ENCODE results near the gene KRT78.
"Not testable (repeated sequence)": the region's sequence is repeated elsewhere in the genome, so short reads cannot be mapped to it uniquely, and the experiment has no call there.

The KRT78 gene

DNA sequence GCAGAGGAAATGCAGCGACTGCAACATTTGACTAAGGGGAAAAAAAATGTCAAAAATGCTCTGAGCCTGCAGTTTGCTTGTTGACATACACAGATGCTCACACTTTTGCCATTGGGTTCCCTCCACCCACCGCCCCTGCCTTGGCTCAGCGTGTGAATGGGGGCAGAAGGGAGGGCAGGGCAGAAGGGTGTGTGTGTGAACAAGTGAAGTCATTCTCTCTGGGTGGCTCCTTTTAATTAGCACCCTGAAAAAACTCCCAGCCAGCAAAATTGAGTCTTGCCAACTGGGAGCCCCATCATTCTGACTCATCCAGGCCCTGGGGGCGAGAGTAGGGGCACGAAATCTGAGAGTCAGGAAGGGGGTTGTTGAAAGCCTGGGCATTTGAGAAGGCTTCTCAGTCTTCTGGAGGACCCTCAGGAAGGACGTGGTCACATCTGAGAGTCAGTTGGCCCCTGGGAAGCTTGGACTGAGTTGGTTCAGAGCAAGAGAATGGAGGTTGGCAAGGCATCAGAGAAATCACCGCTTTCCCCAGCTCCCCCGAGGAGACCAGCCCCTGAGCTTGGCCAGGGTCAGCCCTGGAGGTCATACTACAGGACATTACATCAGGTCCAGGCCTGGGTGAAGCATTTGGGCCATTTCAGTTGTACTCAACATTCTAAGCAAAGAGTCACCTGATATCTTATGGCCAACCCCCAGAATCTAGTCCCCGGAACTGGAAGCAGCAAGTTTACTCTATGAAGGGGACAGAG, 22.7 kb upstream of the KRT78 start:
- no peak for DNase-seq (ENCODE audit: low read depth, low spot score)

- DNase-seq (ENCODE audit: low read depth, low spot score) = peak; percentile 68
These were observed 21.8 kb upstream of the KRT78 start for GRCh38 chr12:52870361-52871290.

- DNase-seq (ENCODE audit: low read depth, low spot score) = no peak
These were observed 18.8 kb upstream of the KRT78 start for GRCh38 chr12:52867642-52868041.

DNA sequence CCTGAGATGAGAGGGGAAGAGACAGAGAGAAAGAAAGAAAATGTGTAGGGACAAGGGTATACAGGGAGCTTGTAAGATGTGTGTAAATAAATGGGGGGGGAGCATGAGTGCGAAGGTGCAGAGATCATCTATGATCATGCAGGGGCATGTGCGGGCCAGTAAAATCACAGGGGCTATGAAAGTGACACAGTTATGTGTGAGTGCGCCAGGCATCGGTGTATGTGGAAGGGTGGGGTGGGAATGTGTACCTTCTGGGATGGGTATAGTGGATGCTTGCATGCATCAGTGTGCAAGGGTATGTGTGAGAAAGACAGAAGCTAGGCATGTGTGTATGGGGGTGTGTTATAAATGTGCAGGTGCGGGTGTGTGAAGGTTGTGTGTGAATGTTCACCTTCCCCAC, 18.4 kb upstream of the KRT78 start:
- no peak for DNase-seq (ENCODE audit: low read depth, low spot score)

GRCh38 chr12:52865090-52865944, 16.5 kb upstream of the KRT78 start:
- DNase-seq (ENCODE audit: low read depth, low spot score) = no peak

- no peak for DNase-seq (ENCODE audit: low read depth, low spot score)
These were observed 13.2 kb upstream of the KRT78 start for GRCh38 chr12:52862023-52862422.

DNA sequence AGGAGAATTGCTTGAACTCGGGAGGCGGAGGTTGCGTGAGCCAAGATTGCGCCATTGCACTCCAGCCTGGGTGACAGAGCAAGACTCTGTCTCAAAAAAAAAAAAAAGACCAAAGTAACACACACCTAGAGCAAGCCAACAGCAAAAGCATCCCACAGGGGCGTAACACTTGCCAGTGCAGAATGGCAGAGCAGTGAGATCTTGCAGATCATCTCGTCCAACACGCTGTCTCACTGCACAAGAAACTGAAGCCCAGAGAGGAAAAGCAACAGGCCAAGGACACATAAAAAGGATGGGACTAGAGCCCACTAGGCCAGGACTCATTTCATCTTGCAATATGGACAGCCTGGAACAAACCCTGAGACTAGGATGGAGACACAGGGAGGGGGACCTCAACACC, 12.7 kb upstream of the KRT78 start:
- no peak for DNase-seq (ENCODE audit: low read depth, low spot score)

- no peak for DNase-seq (ENCODE audit: low read depth, low spot score)
These were observed 11.5 kb upstream of the KRT78 start for GRCh38 chr12:52860102-52860823.

DNA sequence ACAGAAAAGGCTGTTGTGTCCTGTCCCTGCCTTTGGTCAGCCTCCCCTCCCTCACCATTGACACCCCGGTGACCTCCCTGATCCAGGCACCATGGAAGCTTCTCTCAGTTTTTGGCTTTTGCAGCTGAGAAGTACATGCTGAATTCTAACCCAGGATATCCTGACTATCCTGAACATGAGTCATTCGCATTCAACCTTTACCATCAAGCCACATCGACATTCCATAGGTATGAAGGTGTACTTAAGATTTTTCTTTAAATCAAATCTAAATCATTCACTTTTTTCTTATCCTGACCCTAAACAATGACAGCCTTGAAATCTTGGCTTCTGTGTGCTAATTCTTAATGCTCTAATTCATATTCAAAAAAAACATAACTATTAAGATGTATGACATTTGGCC, 8.7 kb upstream of the KRT78 start:
- DNase-seq (ENCODE audit: low read depth, low spot score) = no peak

DNA sequence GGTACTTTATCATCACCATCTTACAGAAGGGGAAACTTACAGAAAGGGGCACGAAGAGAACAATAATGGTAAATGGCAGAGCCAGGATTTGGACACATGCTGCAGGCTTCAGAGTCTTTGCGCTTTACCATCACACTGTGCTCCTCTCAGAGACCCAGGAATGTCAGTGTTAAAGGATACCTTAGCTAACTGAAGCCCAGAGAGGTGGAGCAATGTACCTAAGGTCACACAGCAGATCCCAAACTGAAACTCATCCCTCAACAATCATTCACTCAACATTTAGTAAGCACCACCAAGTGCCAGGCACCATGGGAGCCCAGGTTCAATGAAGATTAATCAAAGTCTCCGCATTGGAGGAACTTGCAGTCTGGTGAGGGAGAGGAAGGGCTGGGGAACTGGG, 8.0 kb upstream of the KRT78 start:
- no peak for DNase-seq (ENCODE audit: low read depth, low spot score)

DNA sequence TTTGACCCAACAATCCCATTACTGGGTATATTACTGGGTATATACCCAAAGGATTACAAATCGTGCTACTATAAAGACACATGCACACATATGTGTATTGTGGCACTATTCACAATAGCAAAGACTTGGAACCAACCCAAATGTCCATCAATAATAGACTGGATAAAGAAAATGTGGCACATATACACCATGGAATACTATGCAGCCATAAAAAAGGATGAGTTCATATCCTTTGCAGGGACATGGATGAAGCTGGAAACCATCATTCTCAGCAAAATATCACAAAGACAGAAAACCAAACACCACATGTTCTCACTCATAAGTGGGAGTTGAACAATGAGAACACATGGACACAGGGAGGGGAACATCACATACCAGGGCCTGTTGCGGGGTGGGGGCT, 7.3 kb upstream of the KRT78 start:
- not testable (repeated sequence) for DNase-seq (ENCODE audit: low read depth, low spot score)

DNA sequence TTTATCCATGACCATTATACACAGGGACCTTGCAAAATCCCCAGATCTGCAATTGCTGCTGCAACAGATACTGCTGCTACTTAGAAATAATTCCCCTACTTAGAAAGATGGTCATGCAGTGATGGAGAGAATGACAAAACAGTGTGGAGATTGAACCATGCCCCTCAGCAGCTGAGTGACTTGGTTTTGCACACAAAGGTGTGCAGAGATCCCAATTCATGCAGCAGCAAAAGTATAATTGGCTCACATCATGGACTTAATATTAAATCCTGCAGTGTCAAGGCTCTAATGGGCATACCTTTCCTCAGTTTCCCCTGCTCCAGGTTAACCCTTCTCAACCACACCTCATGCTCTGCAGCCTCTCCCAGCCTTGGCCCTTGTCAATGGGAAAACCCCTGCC, 3.0 kb upstream of the KRT78 start:
- DNase-seq (ENCODE audit: low read depth, low spot score) = no peak

DNA sequence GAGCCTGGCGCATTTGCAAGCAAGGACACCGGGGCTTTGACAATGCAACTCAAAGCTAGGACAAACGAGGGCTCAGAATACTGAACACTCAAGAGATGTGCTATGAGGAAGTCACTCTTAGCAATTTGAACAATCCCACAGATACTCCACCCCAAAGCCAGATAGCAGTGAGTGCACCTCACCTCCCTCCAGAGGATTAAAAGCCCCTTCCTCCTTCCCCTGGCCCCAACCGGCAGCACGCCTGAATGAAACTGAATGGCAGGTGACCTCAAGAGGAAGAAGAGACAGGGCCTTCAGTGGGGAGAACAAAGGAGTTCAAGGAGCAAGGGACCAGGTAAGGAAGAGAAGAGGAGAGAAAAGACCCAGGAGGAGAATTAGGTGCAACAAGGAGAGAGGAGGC, 1.9 kb upstream of the KRT78 start:
- DNase-seq (ENCODE audit: low read depth, low spot score) = no peak

DNA sequence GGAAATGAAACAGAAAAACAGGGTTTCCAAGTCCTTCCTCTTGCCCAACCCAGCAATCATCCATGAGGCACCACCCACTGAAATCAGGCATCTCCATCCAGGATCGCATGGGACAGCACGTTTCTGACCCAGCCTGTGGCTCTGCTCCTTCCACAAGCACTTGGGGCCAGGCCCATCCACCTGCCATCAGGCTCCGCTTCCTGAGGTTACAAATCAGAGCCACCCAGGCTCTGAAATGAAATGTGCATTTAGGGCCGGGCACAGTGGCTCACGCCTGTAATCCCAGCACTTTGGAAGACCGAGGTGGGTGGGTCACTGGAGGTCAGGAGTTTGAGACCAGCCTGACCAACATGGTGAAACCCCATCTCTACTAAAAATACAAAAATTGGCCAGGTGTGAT, 717 bp upstream of the KRT78 start:
- DNase-seq (ENCODE audit: low read depth, low spot score) = no peak

DNA sequence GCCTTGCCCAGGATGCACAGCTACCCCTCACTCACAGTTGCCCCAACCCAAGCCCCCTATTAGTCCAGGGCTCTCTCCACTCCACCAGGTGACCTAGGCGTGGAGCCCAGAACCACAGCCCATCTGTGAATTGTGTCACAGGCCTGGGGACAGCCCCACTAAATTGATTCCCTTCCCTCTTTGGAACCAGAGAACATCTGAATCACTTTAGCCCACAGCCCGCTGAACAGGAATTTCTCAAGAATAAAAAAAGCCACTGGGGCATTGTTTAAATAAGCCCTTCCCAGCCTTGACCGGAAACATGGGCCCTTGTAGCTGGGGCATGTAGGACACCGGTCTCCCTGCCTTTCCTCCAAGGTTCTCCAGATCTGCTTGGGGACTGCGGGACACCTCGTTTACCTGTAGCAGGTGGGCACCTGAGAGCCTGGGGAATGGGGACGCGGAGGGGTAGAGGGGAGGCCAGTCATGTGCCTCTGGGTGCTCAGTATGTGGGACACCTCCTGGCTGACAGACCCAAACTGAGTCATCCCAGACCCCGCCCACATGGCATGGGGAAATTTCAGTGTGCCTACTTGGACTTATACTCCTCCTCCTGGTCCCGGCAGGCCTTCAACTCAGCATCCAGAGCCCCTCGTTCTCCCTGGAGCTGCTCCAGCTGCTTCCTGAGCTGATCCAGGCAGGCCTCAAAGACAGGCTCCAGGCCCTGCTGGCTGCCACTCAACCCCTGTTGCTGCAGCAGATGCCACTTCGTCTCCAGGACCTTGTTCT, 1.3 kb downstream of the KRT78 start:
- DNase-seq (ENCODE audit: low read depth, low spot score) = no peak

GRCh38 chr12:52846356-52846970, 2.3 kb downstream of the KRT78 start:
- DNase-seq (ENCODE audit: low read depth, low spot score) = no peak

GRCh38 chr12:52845946-52846345, 2.8 kb downstream of the KRT78 start:
- no peak for DNase-seq (ENCODE audit: low read depth, low spot score)

GRCh38 chr12:52844386-52844785, 4.4 kb downstream of the KRT78 start:
- no peak for DNase-seq (ENCODE audit: low read depth, low spot score)

GRCh38 chr12:52839436-52840105, 9.2 kb downstream of the KRT78 start:
- DNase-seq (ENCODE audit: low read depth, low spot score) = no peak

All from activated naive CD8-positive, alpha-beta T cell treated with anti-CD3 and anti-CD28 coated beads, Interleukin-2, amount 50 U/mL, for 16 hours (primary cell).